Activated T-cell treated with anti-CD3 and anti-CD28 coated beads for 24 hours (primary cell): ENCODE data around the gene ASNSD1.
A peak's percentile ranks its signal among the peaks of the same experiment; 100 is the strongest.
"Not testable (repeated sequence)": the region's sequence is repeated elsewhere in the genome, so short reads cannot be mapped to it uniquely, and the experiment has no call there.

ENCODE experiments used
- DNase-seq: peaks from one replicate; pipeline ENCODE4 v3.0.0-alpha.2; 2020; ENCODE audit warnings: low read depth

Gene ASNSD1

GRCh38 chr2:189685540-189686229 lies 24.4 kb downstream of the ASNSD1 start:
- DNase-seq = no peak

- not testable (repeated sequence) for DNase-seq
These were observed 26.5 kb downstream of the ASNSD1 start for GRCh38 chr2:189687796-189688195.

- no peak for DNase-seq
These were observed 35.0 kb downstream of the ASNSD1 start for GRCh38 chr2:189696223-189696622.

GRCh38 chr2:189698020-189698887 lies 37.0 kb downstream of the ASNSD1 start:
- peak; percentile 21 for DNase-seq

- no peak for DNase-seq
These were observed 39.4 kb downstream of the ASNSD1 start for GRCh38 chr2:189700681-189701080.

- no peak for DNase-seq
These were observed 40.8 kb downstream of the ASNSD1 start for GRCh38 chr2:189702071-189702470.

- no peak for DNase-seq
These were observed 48.4 kb downstream of the ASNSD1 start for GRCh38 chr2:189709501-189710221.

- DNase-seq = not testable (repeated sequence)
These were observed 56.3 kb downstream of the ASNSD1 start for GRCh38 chr2:189717593-189717992.

- DNase-seq = no peak
These were observed 58.3 kb downstream of the ASNSD1 start for GRCh38 chr2:189719571-189719970.
